Stimulated activated CD4-positive, alpha-beta T cell treated with anti-CD3 and anti-CD28 coated beads, Interleukin-1b, Interleukin-23, amount 100 ng/mL, for 4 hours (primary cell): ENCODE results near the gene SLC22A4.

Source experiments
- DNase-seq, 2 donors: peaks; one replicate each; pipeline ENCODE4 v3.0.0-alpha.2; 2020; ENCODE audit warnings: low read depth in 2 of 2

The SLC22A4 gene

DNA sequence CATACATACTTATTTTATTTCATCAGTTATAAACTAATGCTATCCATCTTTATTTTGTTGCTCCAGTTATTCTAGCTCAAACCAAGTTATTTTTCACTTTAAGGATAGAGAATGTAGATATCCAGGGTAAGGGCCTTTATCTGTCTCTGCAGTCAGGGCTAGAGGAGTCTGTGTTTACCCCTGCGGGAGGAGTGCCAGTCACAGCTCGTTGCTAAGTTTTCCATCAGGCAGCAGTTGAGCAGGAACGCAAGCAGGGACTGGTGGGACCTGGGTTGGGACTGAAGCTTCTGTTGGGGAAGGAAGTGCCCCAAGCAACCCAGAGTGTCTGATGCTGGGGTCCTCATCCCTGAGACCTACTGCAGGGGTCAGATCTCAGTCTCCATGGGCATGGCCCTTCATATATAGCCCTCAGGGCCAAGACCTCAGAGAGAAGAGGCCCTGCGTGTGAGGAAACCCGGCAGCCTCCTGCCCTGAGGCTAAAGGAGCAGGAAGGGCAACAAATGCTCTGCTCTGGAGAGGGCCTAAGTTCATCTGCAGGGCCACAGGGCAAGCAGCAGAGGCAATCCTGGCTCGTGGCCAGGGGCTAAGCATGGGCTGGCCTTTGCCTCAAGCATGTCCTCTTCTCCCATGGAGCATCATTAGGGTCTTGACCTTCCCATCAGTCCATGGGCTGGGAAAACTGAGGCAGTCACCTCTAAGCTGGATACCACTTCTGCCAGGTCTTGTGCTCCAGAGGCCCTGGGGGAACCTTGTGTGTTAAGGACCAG, 6.6 kb downstream of the SLC22A4 start:
- no peak for DNase-seq

DNA sequence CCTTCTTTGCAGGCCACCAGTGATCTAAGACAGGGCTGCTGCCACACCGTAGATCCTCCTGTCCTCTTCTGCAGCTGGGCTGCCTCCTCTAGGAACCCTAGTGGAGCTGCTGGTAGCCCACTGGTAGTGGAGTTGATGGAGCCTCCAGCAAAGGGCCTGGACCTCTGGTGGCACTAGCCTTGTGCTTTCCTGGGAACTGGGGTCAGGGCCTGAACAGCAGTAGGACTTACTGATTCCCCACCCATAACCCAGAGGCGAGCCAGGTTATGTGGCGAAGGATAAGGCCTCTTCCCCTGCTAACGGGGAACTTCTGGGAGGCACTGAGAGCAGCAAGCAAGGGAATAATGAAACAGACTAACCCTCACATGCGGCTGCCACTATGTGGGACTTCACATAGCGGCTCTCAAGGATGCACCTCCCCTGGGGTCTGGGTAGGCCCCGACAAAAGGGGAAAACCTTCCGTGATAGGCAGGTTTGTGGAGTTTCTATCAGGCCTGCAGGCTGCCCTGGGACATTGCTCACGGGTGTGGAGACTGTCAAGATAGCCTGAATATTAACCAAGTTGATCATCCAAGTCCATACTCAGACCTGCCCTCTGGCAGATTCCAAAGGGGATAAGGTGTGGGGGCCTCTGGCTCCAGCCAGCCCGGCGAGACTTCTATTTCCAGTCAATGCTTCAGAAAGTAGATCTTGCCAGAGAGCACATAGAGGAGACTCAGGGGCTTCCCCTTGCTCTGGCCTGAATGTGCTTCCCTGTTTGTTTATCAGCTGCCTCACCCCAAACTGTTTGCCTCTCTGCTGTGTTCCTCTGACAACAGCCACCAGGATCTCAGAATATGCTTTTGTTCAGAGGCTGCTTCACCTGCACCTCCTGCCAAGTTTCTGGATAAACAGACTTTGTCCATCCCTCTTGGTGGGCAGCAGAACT, 7.4 kb downstream of the SLC22A4 start:
- no peak for DNase-seq

DNA sequence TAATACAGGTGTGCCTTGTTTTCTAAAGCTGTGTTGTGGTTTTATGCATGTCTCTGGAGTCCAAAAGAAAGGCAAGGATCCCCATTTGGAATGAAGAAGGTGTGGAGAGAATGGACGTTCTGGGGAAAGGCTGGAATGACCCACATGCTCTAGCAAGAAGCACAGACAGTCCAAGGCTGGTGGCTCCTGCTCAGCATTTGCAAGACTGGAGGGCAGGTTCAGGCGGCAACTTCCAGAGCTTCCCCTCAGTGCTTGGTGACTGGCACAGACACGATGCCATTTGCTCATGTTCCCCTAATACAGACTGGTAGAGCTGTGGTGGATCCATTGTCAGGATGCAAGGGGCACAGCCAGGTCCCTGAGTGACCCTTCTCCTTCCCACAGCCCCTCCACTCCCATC, 8.2 kb downstream of the SLC22A4 start:
- DNase-seq = no peak

DNA sequence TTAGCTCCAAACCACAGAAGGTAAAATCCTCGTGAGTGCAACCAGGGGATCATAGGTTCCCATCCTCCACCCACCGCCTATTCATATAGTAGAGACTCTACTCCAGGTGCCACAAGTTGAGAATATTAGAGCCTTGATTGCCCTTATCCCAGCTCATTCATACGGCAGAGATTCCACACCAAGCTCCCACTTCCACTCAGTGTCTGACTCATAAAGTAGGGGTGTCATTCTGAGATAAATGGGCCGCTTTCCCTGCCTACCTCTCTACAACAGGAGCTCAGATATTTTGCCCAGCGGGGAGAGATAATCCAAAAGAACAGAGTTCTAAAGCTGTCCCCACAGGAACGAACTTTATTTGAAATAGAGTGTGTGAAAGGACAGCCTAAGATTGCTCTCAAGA, 9.4 kb downstream of the SLC22A4 start:
- DNase-seq = no peak

DNA sequence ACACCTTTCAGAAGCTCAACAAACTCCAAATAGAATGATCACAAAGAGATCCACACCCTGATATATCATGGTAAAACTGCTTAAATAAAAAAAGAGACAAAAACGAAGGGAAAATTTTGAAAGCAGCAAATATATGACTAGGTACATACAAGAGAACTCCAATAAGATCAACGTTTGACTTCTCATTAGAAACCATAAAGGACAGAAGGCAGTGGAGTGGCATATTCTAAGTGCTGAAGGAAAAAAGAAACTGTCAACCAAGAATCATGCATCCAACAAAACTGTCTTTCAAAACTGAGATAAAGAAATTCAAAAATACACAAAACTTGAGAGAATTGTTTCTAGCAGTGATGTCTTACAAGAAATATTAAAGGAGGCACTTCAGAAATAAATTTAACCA, 11.2 kb downstream of the SLC22A4 start:
- DNase-seq = no peak

DNA sequence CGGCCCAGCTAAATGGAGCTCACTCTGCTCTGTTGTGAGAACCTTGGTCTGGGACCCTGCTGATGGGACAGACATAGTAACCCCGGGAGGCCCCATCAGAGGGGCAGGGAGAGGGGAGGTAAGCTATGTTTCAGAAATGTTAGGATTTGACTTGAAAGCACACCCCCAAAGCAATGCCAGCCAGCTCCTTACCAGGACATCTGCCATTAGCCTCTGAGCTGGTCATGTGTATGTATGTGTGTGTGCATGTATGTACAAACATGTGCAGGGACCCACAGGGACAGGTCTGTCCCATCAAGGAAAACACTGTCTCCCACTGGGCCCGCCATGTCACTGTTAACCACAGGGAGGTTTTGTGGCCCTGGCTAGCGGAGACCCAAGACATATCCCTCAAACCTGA, 14.5 kb downstream of the SLC22A4 start:
- no peak for DNase-seq

DNA sequence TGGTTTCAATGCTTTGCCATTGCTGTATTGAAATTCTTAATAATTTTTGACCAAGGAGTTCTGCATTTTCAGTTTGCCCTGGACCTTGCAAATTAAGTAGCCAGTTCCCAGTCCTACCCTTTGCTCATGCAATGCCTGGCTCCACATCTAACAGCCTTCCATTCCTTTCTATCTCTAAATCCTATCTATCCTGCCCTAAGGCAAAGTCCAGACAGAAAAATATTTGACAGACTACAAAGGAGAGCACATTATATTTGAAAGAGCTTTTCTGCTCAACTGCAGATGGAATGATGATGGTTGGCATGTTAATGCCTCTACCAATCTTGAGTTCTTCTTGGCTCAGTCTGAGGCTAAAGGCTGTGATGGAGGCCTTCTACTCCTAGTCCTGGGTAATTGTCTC, 15.5 kb downstream of the SLC22A4 start:
- no peak for DNase-seq

DNA sequence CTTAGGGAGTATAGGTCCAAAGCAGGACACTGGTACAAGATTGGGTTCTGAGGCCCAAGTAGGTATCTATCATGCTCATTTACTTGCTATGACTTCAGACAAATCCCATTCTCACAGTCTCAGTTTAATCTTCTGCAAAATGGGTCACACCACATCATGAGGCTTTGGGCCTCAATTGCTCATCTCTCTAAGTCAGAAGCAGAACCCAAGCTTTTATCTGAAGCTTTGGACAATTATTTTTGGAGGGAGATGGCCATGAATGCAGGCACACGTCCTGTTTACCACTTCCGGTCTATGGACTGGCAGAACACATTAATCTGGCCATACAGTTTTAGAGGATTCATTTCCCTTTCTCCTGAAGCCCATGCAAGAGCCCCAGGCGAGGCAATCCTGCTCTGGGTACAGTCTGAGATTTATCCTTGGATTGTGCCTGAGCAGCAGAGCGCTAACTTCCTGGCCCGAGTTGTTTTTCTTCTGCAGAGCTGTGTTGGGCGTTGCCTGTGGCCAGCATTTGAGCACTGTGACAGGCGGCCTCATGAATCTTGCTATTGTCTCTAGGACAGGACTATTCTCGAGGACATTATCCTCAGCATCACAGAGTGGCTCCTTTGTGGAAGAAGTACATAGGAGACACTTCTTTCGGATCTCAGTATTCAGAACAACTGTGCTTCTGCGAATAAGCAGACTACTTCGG, 16.1 kb downstream of the SLC22A4 start:
- DNase-seq = no peak

DNA sequence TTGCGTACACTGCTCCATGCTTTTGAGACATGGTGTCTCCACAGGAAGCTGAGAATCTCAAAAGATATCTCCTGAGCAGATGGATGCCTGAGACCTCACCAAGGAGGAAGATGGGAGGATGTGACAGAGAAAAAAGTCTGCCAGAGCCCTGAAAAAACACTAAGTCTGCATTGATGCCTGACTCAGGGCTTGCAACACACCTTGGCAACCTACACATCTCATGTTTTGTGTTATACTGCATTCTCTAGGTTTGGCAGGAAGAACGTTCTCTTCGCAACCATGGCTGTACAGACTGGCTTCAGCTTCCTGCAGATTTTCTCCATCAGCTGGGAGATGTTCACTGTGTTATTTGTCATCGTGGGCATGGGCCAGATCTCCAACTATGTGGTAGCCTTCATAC, 19.2 kb downstream of the SLC22A4 start:
- DNase-seq = no peak

DNA sequence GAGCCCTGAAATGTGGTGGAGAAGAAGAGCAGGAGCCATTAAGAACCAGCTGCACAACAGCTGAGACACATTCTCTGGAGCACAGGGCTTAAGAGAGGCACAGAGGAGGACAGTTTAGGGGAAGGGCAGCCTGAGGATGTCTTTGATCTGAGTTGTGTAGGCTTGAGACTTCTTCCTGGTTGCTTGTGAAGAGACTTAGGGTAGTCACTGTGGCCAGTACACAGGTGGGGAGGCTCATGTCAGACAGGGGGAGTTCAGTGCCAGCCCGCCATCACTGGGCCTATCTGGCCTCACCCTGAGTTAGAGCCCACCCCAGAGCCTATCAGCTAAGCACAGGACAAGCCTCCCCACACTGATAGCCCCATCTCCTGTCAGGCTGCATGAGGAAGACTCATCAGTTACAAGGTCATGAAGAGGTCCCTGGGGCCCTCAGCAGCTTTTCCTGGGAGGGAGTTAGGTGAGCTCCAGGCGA, 19.8 kb downstream of the SLC22A4 start:
- no peak for DNase-seq

DNA sequence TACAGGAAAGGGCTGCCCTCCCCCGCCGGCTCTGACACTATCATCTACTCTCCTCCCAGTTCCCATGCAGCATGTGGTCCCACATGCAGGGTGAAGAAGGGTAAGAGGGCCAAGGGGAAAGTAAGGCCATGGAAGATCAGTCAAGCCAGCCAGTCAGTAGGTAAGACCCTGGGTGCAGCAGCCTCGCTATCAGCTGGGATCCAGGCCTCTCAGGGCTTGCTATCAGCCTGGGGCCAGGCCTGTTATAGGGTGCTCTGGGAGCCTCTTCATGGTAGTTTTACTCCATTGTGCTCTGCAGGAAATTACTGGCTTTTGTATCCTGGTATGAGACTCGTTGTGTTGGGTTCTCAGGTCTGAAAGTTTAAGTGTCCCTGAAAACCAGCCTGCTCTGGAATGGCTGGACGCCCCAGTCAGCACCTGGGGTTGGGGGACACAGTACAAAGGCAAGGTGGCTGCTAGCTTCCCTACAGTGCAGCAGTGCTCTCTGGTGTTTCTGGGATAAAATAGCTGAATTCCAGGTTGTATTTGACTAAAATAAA, 21.4 kb downstream of the SLC22A4 start:
- DNase-seq = no peak

DNA sequence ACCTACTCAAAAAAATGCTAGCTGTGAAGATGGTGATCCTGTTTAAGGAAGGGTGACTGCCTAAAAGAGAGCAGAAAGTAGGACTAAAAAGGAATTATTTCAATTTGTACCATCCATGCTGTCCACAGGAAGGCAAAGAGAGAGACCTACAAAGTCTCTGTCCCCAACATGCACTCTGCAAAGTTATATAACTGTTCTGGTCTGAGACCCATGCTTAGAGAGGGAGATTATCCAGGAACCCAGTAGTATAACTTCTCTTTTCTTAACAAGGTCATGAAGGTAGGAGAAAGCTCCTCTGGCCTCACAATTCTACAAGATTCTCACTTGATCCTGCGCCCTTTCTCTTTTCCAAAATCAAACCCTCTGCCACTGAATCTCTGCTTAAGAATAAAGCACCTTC, 25.8 kb downstream of the SLC22A4 start:
- DNase-seq = no peak

DNA sequence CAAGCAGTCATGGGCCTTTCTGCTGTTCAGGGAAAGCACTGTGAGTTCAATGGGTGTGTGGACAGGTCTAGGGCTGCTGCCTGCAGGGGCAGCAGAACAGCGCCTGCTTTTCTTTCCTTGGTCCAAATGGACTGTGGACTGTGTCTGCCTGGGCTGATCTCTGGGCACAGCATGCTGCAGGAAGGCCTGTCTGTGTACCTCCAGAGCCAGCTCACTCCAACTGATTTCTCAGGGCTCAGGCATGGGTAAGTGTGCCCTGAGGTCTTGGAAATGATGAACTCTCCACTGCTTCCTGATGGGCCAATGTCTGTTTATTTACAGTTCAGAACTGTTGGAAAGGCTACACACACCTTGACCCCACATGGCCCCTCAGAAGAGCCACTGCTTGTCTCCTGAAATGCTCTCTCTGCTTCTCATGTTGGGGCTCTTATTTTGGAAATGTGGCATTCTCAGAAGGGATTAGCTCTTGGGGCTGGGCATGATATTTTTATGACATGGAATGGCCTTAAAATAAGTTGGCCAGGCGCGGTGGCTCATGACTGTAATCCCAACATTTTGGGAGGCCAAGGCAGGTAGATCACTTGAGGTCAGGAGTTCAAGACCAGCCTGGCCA, 27.0 kb downstream of the SLC22A4 start:
- DNase-seq = no peak

DNA sequence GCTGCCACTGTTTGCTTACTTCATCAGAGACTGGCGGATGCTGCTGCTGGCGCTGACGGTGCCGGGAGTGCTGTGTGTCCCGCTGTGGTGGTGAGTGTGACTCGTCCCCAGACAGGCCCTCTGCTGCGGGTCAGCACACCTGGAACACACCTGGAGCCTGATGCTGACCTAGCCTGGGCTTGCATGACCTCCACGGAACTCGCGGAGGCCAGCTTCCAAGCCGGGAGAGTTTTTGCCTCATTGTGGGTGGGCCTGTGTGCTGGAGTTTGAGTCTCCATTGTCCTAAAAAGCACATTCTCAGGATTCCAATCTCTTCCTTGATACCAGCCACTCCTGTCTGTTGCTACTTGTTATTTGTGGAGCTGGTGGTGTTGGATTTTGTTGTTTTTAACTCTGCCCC, 28.1 kb downstream of the SLC22A4 start:
- DNase-seq = no peak

DNA sequence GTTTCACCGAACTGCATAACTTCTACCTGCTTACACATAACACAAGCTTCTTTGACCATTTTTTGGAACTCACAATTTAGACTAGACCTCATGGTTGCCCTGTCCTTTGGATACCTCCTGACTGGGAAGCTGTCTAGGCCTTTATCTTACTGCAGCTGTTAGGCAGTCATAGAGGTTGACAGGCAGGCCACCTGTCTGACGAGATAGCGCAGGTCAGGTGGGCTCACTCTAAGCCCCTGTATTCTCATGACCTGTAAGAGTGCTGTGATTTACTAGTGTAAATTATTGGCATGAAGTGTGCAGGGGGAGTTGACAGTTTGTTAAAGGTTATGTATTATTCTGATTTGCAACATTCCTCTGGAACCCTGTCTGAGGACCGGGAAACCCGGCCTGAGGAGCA, 29.0 kb downstream of the SLC22A4 start:
- no peak for DNase-seq

DNA sequence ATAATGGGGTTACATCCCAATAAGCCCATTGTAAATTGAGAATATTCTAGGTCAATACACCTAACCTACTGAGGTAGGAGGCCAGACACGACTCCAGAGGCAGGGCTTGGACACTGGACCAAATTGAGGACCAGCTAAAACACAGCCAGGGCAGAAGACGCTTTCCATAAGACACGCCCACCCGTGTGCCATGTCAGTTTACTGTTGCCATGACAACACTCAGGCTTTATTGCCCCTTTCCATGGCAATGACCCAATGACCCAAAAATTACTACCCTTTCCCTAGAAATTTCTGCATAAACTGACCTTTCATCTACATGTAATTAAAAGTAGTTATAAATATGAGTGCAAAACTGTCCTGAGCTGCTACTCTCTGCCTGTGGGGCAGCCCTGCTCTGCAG, 31.5 kb downstream of the SLC22A4 start:
- no peak for DNase-seq

DNA sequence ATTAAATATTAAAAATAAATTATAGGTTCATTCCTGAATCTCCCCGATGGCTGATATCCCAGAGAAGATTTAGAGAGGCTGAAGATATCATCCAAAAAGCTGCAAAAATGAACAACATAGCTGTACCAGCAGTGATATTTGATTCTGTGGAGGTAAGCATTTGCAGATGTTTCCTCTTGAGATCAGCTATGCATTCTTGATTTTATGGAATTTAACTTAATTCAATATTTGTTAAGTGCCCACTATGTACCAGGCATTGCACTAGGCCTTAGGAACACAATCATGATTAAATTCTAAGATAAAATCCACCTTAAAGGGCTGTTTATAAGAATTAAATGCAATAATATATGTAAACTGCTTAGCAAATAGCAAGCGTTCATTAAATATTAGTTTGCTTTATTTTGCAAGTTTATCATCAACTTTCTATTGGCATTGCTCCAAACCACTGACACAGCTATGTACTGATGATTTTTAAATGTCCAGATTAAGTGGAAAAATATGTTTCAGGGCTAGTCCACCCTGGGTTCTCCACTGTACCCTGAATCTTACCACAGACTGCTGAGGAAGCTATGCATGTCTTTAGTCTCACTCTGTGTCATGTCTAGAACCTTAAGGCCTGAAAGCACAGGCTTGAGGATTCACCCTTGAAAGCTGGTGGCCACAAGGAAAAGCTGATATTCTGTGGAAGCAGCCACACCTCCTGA, 33.2 kb downstream of the SLC22A4 start:
- no peak for DNase-seq

DNA sequence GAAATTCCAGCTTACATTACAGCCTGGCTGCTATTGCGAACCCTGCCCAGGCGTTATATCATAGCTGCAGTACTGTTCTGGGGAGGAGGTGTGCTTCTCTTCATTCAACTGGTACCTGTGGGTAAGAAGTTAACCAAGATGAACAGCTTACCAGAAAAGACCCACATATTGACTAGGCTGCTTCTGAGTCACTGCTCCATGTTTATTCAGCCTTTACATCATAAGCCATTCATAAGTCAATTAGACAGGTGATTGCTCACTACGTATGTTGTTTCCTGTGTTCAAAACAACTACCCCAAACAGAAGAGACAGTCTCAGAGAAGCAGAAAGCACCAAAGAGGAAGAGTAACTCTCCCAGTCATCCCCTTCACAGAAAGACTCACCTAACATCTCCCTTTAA, 40.6 kb downstream of the SLC22A4 start:
- no peak for DNase-seq

DNA sequence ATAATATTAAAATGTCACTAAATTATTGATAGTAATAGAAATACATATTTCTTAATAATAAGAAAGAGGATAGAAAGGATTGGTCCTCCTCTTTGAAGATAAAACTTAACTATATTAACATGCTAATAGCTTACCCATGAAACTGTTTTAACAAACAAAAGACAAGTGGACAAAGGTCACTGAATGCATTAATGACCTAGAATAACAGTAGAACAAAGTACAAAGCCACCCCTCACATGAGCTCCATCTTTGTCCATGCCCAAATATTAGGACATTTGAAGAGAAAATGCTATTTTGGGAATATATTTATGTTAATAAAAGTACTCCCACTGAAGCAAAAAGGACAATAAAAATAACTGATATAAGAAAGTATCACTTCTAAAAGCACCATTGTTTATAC, 41.2 kb downstream of the SLC22A4 start:
- no peak for DNase-seq

DNA sequence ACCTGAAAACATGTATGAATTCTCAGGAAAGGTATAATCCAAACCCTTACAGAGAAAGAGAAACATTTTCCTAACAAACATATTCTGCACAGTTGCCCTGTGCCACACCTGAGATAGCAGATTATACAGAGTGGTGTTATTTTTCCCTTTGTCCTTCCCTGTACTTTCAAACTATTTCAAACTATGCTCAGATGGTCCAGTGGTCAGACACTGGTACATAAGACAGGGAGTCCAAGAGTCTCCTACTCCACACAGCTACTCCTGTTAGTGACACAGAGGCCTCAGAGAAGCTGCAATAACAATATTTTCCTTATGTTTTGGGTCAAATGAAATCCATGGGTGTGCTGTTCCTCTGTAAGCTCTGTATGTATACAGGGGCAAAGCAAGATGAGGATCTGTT, 45.3 kb downstream of the SLC22A4 start:
- DNase-seq = no peak
